Osteoblast (primary cell): Measurements from ENCODE around the gene DOK7. TPM values are rescaled to one million over a fixed set of nuclear protein-coding genes. Genes with fewer than 3 reads are reported as not detected.

Source experiments
- DNase-seq: peaks from one replicate; pipeline ENCODE4 v3.0.0; 2011; ENCODE audit warnings: low spot score, mixed read lengths; ENCODE audit not compliant: insufficient read length; ENCODE audit errors: missing footprints
- H2AFZ ChIP-seq: 2 replicates; pipeline ENCODE4 v1.6.0; 2011; ENCODE audit warnings: mild to moderate bottlenecking, low read length
- H3K27ac ChIP-seq: 2 replicates; pipeline ENCODE4 v1.5.1; 2011; ENCODE audit warnings: mild to moderate bottlenecking, low read depth, low read length, moderate library complexity
- H3K27me3 ChIP-seq: 2 replicates; pipeline ENCODE4 v1.6.0; 2012; ENCODE audit warnings: mild to moderate bottlenecking, control low read depth, inconsistent platforms, low read length, moderate library complexity; ENCODE audit not compliant: insufficient read depth
- H3K36me3 ChIP-seq: 2 replicates; pipeline ENCODE4 v1.5.1; 2011; ENCODE audit warnings: mild to moderate bottlenecking, low read length, control low read depth, moderate library complexity; ENCODE audit not compliant: insufficient read depth
- H3K4me1 ChIP-seq: 2 replicates; pipeline ENCODE4 v1.5.1; 2011; ENCODE audit warnings: mild to moderate bottlenecking, low read length, control low read depth, moderate library complexity; ENCODE audit not compliant: insufficient read depth
- H3K4me2 ChIP-seq: 2 replicates; pipeline ENCODE4 v1.6.0; 2011; ENCODE audit warnings: mild to moderate bottlenecking, low read length; ENCODE audit not compliant: insufficient read depth
- H3K4me3 ChIP-seq: fragments of 200-600 bp; sonication (generic); 3 replicates; pipeline ENCODE4 v1.5.1; 2012; ENCODE audit warnings: mild to moderate bottlenecking, low read length, inconsistent platforms; ENCODE audit not compliant: insufficient read depth
- H3K79me2 ChIP-seq: 2 replicates; pipeline ENCODE4 v1.6.0; 2012; ENCODE audit warnings: mild to moderate bottlenecking, low read length, control low read depth, inconsistent platforms; ENCODE audit not compliant: insufficient read depth
- H3K9me3 ChIP-seq: 2 replicates; pipeline ENCODE4 v1.5.1; 2011; ENCODE audit warnings: low read depth, low read length, control low read depth
- H4K20me1 ChIP-seq: 2 replicates; pipeline ENCODE4 v1.6.0; 2012; ENCODE audit warnings: mild to moderate bottlenecking, low read length, control low read depth; ENCODE audit not compliant: insufficient read depth
- CTCF ChIP-seq: IDR thresholded peaks from 2 replicates; pipeline ENCODE4 v1.5.1; 2011; ENCODE audit warnings: mild to moderate bottlenecking, low read depth, low read length, moderate library complexity; ENCODE audit errors: extremely low read depth
- total RNA-seq: library from RNA; depleted of rRNA; stranded (reverse); fragments of >200 nt; gene quantifications from 2 replicates; pipeline ENCODE4 v1.2.3, GENCODE V29; 2012

The DOK7 gene
- total RNA-seq, 1 donor: not detected

DNA sequence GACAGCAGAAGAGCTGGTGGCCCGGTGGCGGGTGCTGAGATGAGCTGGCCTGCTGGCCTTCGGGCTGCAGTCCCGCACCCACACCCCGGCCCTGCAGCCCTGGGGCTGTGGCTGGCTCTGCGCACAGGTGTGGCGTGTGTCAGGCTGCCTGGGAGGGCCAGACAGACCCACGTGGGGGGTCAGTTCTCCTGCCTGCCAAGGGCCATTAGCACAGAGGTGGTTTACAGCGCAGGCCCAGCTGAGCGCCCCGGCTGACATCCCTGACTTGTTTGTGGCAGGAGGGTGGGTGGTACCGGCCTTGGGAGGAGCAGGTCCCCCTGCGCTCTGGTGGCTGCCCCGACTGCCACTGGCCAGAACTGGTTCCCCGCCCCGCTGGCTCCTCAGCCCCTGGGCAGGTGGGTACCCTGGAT is 30.7 kb upstream of the DOK7 start:
- Histone ChIP-seq H2AFZ (no peak overlapping the region), H3K4me3 (no peak overlapping the region), H3K9me3 (no peaks in the 10 kb centered on the region), H3K4me2 (no peak overlapping the region), H3K4me1 (peaks cover 9% of the 10 kb centered on the region), H3K27me3 (no peaks in the 10 kb centered on the region), H3K79me2 (no peaks in the 10 kb centered on the region), H4K20me1 (no peaks in the 10 kb centered on the region), H3K27ac (no peak overlapping the region), H3K36me3 (no peaks in the 10 kb centered on the region)
- TF ChIP-seq CTCF: no peak
- DNase-seq: no peak

DNA sequence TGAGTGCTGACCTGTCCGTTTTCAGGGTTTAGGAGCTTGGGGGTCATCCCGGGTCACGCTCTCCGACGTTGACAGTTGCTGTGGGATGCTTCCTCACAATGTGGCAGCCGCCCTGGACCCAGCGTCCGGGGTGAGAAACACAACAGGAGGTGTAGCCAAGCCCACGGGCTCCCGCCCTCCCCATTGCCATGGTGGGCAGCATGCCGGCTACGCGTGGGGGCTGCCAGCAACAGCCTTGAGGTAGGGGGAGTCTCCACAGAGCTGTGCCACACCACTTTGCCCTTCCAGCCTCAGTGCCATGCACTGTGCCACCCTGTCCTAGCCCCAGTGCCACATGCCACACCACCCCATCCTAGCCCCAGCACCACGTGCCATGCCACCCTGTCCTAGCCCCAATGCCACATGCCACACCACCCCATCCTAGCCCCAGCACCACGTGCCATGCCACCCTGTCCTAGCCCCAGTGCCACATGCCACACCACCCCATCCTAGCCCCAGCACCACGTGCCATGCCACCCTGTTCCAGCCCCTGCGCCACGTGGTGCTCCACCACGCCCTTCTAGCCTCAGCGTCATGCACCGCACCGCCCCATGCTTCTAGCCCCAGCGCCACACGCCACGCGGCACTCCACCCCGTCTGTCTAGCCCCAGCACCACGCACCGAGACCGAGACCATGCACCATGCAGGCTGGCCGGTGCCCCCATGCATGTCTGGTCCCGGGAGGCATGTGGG is 29.8 kb upstream of the DOK7 start:
- Histone ChIP-seq H3K4me3 (no peak overlapping the region), H3K4me1 (peaks cover 9% of the 10 kb centered on the region), H3K4me2 (no peak overlapping the region), H4K20me1 (no peaks in the 10 kb centered on the region), H3K79me2 (no peaks in the 10 kb centered on the region), H2AFZ (no peak overlapping the region), H3K27me3 (no peaks in the 10 kb centered on the region), H3K36me3 (no peaks in the 10 kb centered on the region), H3K27ac (no peak overlapping the region), H3K9me3 (no peaks in the 10 kb centered on the region)
- no peak for TF ChIP-seq CTCF
- DNase-seq: no peak

GRCh38 chr4:3434881-3435685 is 28.0 kb upstream of the DOK7 start:
- Histone ChIP-seq H3K9me3 (no peaks in the 10 kb centered on the region), H3K4me3 (no peak overlapping the region), H3K27me3 (no peaks in the 10 kb centered on the region), H3K4me1 (peaks cover 9% of the 10 kb centered on the region), H3K36me3 (no peaks in the 10 kb centered on the region), H3K79me2 (no peaks in the 10 kb centered on the region), H2AFZ (no peak overlapping the region), H4K20me1 (no peaks in the 10 kb centered on the region), H3K4me2 (no peak overlapping the region), H3K27ac (no peak overlapping the region)
- no peak for TF ChIP-seq CTCF
- DNase-seq: no peak

- no peak for DNase-seq
- no peaks in the 10 kb centered on the region for H4K20me1 ChIP-seq
- H2AFZ ChIP-seq: no peak overlapping the region
- no peak for TF ChIP-seq CTCF
- no peak overlapping the region for H3K4me2 ChIP-seq
- no peaks in the 10 kb centered on the region for H3K27me3 ChIP-seq
- no peak overlapping the region for H3K4me3 ChIP-seq
- H3K4me1 ChIP-seq: peaks cover 9% of the 10 kb centered on the region
- no peak overlapping the region for H3K27ac ChIP-seq
- no peaks in the 10 kb centered on the region for H3K9me3 ChIP-seq
- no peaks in the 10 kb centered on the region for H3K36me3 ChIP-seq
- H3K79me2 ChIP-seq: no peaks in the 10 kb centered on the region
Observed at GRCh38 chr4:3435686-3435956, 27.5 kb upstream of the DOK7 start.
